Activated naive CD4-positive, alpha-beta T cell treated with anti-CD3 and anti-CD28 coated beads, Interleukin-2, amount 50 U/mL, for 72 hours (primary cell): ENCODE results near the gene ZNF598. TPM values are rescaled to one million over a fixed set of nuclear protein-coding genes. Genes with fewer than 3 reads are reported as not detected.

Experiments
- total RNA-seq, 2 donors: library from RNA; stranded (reverse); gene quantifications; one replicate each; pipeline ENCODE4 v1.2.3, GENCODE V29; 2022

ZNF598 gene
- total RNA-seq, 2 donors from 2014 or later = 72.2 to 87.9 TPM

Other genes starting within 250 kb of the ZNF598 start
- gene NME3, start 238.3 kb downstream of the ZNF598 start, total RNA-seq = 10 to 100 TPM; 30.9 to 55.6 TPM
- gene EME2, start 237.0 kb downstream of the ZNF598 start, total RNA-seq = 10 to 100 TPM; 21.9 to 24.0 TPM
- 100 to 1,000 TPM; 106 to 180 TPM for gene MRPS34, start 236.7 kb downstream of the ZNF598 start, total RNA-seq
- 10 to 100 TPM; 19.1 to 29.2 TPM for gene SPSB3, start 227.2 kb downstream of the ZNF598 start, total RNA-seq
- gene NUBP2, start 226.9 kb downstream of the ZNF598 start, total RNA-seq = 10 to 100 TPM; 41.0 to 48.3 TPM
- gene IGFALS, start 216.1 kb downstream of the ZNF598 start, total RNA-seq = not detected
- 10 to 100 TPM; 31.7 to 65.6 TPM for gene HAGH, start 183.0 kb downstream of the ZNF598 start, total RNA-seq
- 10 to 100 TPM; 11.9 to 13.0 TPM for gene FAHD1, start 182.6 kb downstream of the ZNF598 start, total RNA-seq
- gene MEIOB, start 137.7 kb downstream of the ZNF598 start, total RNA-seq = under 1 TPM; 0.43 to 0.45 TPM
- gene HS3ST6, start 91.4 kb downstream of the ZNF598 start, total RNA-seq = not detected
- 10 to 100 TPM; 17.3 to 41.7 TPM for gene MSRB1, start 66.6 kb downstream of the ZNF598 start, total RNA-seq
- gene RPL3L, start 55.1 kb downstream of the ZNF598 start, total RNA-seq = not detected
- 10 to 100 TPM; 63.4 to 98.8 TPM for gene NDUFB10, start 50.3 kb downstream of the ZNF598 start, total RNA-seq
- 1,000 to 10,000 TPM; 5,211 to 5,668 TPM for gene RPS2, start 45.0 kb downstream of the ZNF598 start, total RNA-seq
- gene RNF151, start 43.0 kb downstream of the ZNF598 start, total RNA-seq = under 1 TPM in 1 of 2 donors, not detected in 1; 0.41 TPM
- gene TBL3, start 37.8 kb downstream of the ZNF598 start, total RNA-seq = 10 to 100 TPM; 18.8 to 37.2 TPM
- gene NOXO1, start 28.4 kb downstream of the ZNF598 start, total RNA-seq = not detected
- gene GFER, start 25.6 kb downstream of the ZNF598 start, total RNA-seq = 10 to 100 TPM; 19.1 to 25.0 TPM
- 1 to 10 TPM; 2.0 to 9.0 TPM for gene SYNGR3, start 19.9 kb downstream of the ZNF598 start, total RNA-seq
- gene NPW, start 10.0 kb upstream of the ZNF598 start, total RNA-seq = 1 to 10 TPM in 1 of 2 donors, under 1 TPM in 1; 0.61 to 4.6 TPM
- 1 to 10 TPM in 1 of 2 donors, under 1 TPM in 1; 0.82 to 3.7 TPM for gene NHERF2, start 17.1 kb upstream of the ZNF598 start, total RNA-seq
- 10 to 100 TPM; 21.6 to 25.3 TPM for gene NTHL1, start 38.0 kb upstream of the ZNF598 start, total RNA-seq
- gene TSC2, start 38.2 kb upstream of the ZNF598 start, total RNA-seq = 100 to 1,000 TPM in 1 of 2 donors, 10 to 100 TPM in 1; 70.5 to 121 TPM
- 10 to 100 TPM; 77.0 to 87.6 TPM for gene PKD1, start 126.1 kb upstream of the ZNF598 start, total RNA-seq
- under 1 TPM in 1 of 2 donors, not detected in 1; 0.80 TPM for gene RAB26, start 138.8 kb upstream of the ZNF598 start, total RNA-seq
- 10 to 100 TPM; 67.7 to 92.0 TPM for gene TRAF7, start 146.0 kb upstream of the ZNF598 start, total RNA-seq
- 10 to 100 TPM in 1 of 2 donors, under 1 TPM in 1; 0.77 to 11.3 TPM for gene CASKIN1, start 186.8 kb upstream of the ZNF598 start, total RNA-seq
- gene MLST8, start 195.6 kb upstream of the ZNF598 start, total RNA-seq = 10 to 100 TPM; 49.5 to 52.2 TPM
- gene BRICD5, start 201.0 kb upstream of the ZNF598 start, total RNA-seq = 10 to 100 TPM in 1 of 2 donors, 1 to 10 TPM in 1; 6.3 to 10.3 TPM
- 10 to 100 TPM; 15.1 to 20.9 TPM for gene PGP, start 205.0 kb upstream of the ZNF598 start, total RNA-seq
- gene E4F1, start 213.8 kb upstream of the ZNF598 start, total RNA-seq = 10 to 100 TPM; 19.0 to 22.5 TPM
- 1 to 10 TPM; 1.3 to 1.5 TPM for gene DNASE1L2, start 226.6 kb upstream of the ZNF598 start, total RNA-seq
- gene ECI1, start 241.8 kb upstream of the ZNF598 start, total RNA-seq = 10 to 100 TPM; 53.8 to 57.6 TPM